ENCODE measurements around the gene SYNM.

SYNM gene

DNA sequence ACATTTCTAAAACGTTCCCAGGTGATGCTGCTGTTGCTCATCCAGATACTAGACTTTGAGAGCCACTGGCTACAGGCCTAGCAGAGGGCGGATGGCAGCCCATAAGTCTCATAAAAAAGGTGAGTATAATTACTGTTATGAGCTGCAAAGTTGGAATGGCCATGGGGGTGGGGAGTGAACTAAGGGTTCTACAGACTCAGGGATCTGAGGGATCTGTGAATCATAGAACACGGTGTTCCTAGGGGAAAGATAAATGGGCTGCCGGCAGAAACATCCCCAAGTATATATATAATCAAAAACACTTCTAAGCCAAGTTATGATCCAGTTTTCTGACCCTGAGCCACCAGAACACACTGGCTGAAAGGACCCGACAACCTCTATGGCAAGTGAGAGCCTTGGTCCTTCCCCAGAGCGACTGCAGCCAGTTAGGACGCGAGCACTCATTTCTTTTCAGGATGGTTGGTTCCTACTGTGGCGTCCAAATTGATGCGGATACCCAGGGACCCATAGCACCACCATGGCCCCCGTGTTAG lies 7.9 kb upstream of the SYNM start:
- H3K4me3 ChIP-seq (ENCODE audit: low read depth, low read length): no peak overlapping the region
- no peak for DNase-seq (ENCODE audit: low read depth)
- TF ChIP-seq, protein P1, sequence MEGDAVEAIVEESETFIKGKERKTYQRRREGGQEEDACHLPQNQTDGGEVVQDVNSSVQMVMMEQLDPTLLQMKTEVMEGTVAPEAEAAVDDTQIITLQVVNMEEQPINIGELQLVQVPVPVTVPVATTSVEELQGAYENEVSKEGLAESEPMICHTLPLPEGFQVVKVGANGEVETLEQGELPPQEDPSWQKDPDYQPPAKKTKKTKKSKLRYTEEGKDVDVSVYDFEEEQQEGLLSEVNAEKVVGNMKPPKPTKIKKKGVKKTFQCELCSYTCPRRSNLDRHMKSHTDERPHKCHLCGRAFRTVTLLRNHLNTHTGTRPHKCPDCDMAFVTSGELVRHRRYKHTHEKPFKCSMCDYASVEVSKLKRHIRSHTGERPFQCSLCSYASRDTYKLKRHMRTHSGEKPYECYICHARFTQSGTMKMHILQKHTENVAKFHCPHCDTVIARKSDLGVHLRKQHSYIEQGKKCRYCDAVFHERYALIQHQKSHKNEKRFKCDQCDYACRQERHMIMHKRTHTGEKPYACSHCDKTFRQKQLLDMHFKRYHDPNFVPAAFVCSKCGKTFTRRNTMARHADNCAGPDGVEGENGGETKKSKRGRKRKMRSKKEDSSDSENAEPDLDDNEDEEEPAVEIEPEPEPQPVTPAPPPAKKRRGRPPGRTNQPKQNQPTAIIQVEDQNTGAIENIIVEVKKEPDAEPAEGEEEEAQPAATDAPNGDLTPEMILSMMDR (conservative IDR thresholded peaks at IDR 0.05; ENCODE audit: low read depth, low read length): no peak

DNA sequence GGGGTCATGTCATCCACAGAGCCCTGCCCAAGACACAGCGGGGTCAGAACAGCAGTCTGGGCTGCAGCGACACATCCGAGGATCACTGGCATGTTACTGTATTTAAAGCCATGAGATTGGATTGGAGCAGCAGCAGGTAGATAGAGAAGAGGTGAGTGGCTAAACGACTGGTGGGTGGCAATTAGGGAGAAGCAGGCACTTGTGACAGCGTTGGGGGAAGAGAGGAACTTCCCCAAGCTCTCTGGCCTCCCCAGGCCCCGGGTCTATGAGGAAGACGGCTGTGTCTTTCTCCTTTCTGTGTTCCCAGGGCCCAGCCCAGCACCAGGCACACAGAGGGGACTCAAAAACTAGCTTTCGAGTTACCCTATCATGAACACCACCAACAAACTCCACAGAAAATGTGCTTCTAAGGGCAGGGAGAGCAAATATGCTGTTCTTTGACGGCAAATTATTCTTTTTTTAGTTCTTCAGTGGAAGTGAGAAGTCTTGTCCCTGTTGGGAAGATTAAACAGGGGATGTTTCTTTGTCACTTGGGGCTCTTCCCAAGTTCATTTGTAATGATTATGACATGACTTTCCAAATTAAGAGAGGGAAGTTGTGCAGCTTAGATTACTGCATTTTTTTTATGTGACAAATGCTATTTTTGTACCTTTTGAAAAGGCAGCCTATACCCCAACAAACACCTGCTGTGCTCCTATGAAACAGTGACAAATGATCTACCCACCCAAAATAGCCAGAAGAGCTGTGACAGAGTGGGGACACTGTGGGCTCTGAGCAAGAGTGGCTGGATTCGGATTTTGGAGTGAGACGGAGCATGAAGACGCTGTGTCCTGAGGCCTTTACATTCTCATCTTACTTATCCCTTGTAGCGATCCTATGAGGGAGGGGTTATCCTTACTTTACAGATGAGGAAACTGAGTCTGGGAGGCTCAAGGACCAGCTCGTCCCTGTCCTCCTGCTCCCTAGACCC lies 7.2 kb upstream of the SYNM start:
- no peak for DNase-seq (ENCODE audit: low read depth)
- TF ChIP-seq, protein P1 (conservative IDR thresholded peaks at IDR 0.05; ENCODE audit: low read depth, low read length): no peak
- H3K4me3 ChIP-seq (ENCODE audit: low read depth, low read length): no peak overlapping the region

DNA sequence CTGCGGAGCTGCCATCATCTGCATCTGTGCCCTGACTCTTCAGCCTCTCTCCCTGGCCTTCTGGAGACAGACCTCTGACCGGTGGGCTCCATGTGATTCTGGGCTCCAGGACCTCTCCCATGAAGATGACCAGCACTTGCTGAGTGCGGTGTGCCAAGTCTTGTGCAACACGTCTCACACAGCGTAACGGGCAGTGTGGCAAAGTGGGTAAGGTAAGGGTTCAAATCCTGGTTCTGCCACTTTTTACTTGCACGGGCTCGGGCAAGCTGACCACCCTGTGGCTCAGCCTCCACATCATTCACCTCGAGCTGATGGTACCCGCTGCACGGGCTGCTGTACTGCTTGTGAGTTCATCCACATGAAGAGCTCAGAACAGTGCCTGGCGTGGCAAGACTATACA lies 6.5 kb upstream of the SYNM start:
- H3K4me3 ChIP-seq (ENCODE audit: low read depth, low read length): no peak overlapping the region
- TF ChIP-seq, protein P1 (conservative IDR thresholded peaks at IDR 0.05; ENCODE audit: low read depth, low read length): no peak
- no peak for DNase-seq (ENCODE audit: low read depth)

DNA sequence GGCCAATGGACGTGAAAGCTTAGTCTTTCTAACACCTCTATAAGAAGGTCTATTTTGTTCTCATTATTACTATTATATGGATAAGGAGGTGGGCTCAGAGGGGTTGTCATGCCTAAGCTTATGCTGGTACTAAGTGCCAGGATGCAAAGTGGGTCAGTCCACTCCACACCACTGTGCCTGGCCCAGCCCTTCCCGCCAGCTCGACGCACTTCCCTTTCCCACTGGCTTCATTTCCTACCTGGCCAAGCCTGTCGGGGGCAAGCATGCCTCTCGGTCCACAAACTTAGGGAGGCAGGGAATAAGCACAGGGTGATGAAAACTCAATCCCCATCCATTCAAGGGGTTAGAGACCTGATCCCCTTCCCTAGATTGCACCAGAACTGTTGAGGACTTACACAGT lies 5.9 kb upstream of the SYNM start:
- H3K4me3 ChIP-seq (ENCODE audit: low read depth, low read length): no peak overlapping the region
- TF ChIP-seq, protein P1 (conservative IDR thresholded peaks at IDR 0.05; ENCODE audit: low read depth, low read length): no peak
- no peak for DNase-seq (ENCODE audit: low read depth)

DNA sequence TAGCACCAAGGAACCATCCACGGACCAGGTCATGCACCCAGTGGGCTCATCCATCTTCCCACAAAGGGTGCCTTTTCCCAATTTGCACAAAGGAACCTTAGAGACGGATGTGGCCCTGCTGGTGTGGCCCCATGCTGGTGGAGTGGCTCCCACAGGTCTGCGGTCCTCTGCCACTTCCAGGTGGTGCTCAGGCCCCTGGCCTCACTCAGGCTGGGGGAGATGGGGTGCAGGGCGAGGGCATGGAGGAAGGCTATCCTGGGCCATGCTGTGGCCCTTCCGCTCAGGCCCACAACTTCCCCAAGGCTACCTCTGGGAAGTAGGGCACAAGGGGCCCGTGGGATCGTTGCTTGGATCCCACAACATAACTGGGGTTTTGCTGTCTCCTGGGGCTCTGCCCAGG lies 5.2 kb upstream of the SYNM start:
- no peak for DNase-seq (ENCODE audit: low read depth)
- TF ChIP-seq, protein P1 (conservative IDR thresholded peaks at IDR 0.05; ENCODE audit: low read depth, low read length): no peak
- H3K4me3 ChIP-seq (ENCODE audit: low read depth, low read length): no peak overlapping the region

DNA sequence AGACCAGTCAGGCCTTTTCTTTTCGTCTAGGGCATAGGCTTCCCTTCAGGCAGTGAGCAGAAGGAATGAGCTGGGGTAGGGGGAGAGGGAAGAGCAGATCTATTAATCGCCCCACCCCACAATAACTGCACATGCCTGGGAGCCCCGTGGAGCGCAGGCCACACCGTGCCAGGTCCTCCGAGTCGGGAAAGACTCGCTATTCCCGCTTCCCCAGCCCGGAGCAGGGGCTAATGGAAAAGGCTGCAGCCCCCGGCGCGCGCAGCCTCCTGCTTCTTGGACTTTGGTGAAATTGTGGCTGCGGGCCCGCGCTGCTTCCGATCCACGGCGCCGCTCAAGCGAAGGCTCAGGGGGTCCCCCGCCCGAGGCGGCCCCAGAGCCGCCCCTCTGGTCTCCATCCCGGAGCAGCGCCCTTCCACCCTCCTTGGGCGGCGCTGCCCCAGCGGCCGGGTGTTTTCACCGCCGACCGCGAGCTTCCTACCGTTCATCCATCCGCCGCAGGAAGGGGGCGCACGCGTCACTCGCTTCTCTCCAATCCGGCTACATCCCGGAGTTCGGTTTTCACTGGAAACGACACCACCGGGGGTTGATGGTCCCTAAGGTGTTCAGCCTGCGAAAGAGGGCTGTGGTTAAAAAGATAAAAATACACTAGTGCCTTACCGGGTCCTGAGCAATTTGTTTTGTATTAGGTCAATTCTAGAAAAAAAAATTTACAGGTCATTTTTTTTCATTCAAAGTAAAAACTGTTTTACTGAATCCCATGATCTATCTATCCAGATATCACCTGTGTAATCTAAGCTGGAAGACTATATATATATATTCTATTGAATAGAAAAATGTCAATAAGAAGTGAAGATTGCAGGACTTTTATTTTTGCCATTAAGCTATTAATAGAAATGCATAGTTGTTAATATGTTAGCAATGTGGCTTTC lies 4.4 kb upstream of the SYNM start:
- DNase-seq (ENCODE audit: low read depth): peak; percentile 74
- TF ChIP-seq, protein P1 (conservative IDR thresholded peaks at IDR 0.05; ENCODE audit: low read depth, low read length): peak; percentile 87
- H3K4me3 ChIP-seq (ENCODE audit: low read depth, low read length): peak overlapping the region; percentile 46

Measured in choroid plexus epithelial cell (primary cell).